ENCODE data around the gene MED13L.

MED13L gene

DNA sequence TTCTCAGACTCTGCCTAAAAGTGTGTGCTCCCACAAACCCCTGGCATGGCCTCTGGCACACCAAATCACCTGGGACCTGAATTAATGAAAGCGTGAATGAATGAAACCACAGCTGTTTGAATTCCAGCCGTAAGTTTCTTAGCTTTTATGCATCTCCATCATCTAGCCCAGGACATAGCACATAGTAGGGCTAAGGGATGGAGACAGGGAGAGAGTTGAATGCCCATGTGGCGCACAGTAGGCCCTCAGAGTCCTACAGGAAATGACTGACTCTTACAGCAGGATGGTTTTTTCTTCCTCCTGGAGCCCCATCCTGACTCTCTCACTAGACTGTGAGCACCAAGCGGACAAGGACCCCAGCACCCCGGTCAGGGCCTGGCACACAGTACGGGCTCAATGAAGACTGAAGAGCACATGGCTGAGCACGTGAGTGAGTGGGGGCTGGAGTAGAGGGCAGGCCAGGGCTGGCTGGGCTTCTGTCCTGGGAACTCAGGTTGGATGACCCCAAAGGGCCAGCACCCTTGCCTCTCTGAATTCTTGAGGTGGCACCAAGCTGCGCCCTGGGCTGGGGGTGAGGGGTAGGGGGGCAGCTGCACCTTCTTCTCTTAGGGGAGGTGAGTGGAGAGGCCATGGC, 351.3 kb downstream of the MED13L start:
- H3K4me3 ChIP-seq (replicated peaks; ENCODE audit: low read depth, low read length) = no peak overlapping the region
- no peak for DNase-seq (ENCODE audit: extremely low read depth, low read depth)
- no peak for TF ChIP-seq CTCF (IDR thresholded peaks at IDR 0.05; ENCODE audit: low read depth, low read length, missing control alignments)

DNA sequence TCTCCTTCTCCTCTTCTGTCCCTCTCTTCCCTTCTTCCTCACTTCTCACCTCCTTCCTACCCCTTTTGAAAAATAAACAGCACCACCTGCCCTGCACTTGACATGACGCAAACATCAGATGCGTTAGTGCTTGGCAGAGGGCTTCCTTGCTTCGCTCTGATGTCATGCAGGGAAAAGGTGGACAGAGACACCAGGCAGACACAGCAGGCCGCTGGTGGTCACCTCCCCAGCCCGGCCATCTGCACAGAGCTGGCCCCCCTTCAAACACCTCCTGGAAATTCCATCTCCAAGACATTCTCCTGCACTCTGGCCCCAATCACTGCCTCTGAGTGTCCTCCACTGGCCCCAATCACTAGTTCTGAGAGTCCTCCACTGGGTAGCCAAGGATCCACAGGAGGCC, 353.6 kb downstream of the MED13L start:
- no peak for DNase-seq (ENCODE audit: extremely low read depth, low read depth)
- H3K4me3 ChIP-seq (replicated peaks; ENCODE audit: low read depth, low read length) = no peak overlapping the region
- TF ChIP-seq CTCF (IDR thresholded peaks at IDR 0.05; ENCODE audit: low read depth, low read length, missing control alignments) = no peak

- peak; percentile 47 for TF ChIP-seq CTCF (IDR thresholded peaks at IDR 0.05; ENCODE audit: low read depth, low read length, missing control alignments)
- no peak for DNase-seq (ENCODE audit: extremely low read depth, low read depth)
- H3K4me3 ChIP-seq (replicated peaks; ENCODE audit: low read depth, low read length) = no peak overlapping the region
These were observed 354.4 kb downstream of the MED13L start for GRCh38 chr12:115922952-115923564.

DNA sequence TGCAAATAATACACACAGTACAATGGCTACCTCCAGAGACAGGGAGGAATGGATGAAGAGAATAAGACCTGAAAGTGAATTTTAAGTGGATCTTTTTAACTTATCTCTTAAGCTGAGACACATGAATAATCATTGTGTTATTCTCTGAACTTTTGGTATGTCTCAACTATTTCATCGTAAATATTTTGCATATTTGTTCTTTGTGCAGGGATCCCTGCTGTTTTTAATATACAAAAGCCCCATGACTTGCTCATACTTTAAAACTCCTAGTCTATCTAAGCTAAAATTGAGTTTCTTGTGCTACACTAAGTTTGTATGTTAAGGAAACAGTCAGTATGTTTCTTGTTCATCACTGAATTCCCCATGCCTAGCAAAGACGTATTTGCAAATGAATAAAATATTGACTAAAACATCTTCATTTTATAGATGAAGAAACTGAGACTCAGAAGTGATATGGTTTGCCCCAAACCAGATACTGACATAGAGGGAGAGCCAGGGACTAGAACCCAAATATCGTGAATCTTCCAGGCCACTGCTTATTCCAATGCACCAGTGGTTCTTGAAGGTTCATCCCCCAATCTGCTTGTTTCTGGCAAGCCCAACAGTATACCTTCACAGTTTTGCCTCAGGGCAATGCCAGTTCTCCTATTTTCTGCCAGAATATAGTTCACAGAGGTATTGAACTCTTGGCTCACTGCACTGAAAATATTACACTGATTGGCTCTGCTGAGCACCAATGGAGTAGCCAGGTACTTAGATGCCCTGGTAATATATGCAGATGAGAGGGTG, 356.9 kb downstream of the MED13L start:
- H3K4me3 ChIP-seq (replicated peaks; ENCODE audit: low read depth, low read length) = no peak overlapping the region
- no peak for TF ChIP-seq CTCF (IDR thresholded peaks at IDR 0.05; ENCODE audit: low read depth, low read length, missing control alignments)
- DNase-seq (ENCODE audit: extremely low read depth, low read depth) = no peak

GRCh38 chr12:115918763-115919162, 358.7 kb downstream of the MED13L start:
- no peak overlapping the region for H3K4me3 ChIP-seq (replicated peaks; ENCODE audit: low read depth, low read length)
- no peak for DNase-seq (ENCODE audit: extremely low read depth, low read depth)
- TF ChIP-seq CTCF (IDR thresholded peaks at IDR 0.05; ENCODE audit: low read depth, low read length, missing control alignments) = no peak

DNA sequence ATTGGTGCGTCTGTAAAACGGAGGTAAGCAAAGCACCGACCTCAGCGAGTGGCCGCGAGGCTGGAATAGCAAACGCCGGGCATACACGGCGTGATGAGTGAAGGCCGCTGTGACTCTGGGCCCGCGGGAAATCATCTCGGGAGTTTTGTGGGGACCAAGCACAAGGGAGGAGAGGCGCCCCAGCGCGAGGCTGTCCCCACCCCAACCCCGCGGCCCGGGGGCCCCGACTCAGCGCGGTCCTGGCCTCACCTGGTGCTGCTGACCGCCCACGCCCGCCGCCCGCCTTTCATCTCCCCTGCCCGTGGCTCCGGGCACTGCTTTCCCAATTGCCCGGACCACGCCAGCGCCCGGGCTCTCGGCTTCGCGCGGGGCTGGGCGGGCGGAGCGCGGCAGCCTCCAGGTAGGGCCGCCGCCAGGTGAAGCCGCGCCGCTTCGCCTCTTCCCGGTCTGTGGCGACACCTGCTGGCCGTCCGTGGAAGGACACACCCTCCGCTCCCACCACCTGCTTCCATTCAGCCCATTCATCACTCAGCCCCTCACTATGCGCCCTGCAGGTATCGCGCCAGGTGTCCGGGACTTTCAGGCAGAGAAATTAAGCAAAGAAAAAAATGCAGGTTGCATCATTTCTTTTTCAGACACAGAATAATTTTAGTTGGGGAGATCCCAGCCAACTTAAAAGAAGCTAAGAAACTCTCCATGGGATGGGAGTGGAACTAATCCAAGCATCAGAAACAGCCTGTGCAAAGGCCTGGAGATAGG, 360.4 kb downstream of the MED13L start:
- H3K4me3 ChIP-seq (replicated peaks; ENCODE audit: low read depth, low read length) = peak overlapping the region; percentile 34
- DNase-seq (ENCODE audit: extremely low read depth, low read depth) = no peak
- TF ChIP-seq CTCF (IDR thresholded peaks at IDR 0.05; ENCODE audit: low read depth, low read length, missing control alignments) = peak; percentile 89
